NCI-H446 (cell line): ENCODE results near the gene MS4A6E.

Source experiments
- DNase-seq, 2 experiments: peaks; one replicate each; lab custom pipeline; 2025; lab: John Stamatoyannopoulos, UW

MS4A6E gene

DNA sequence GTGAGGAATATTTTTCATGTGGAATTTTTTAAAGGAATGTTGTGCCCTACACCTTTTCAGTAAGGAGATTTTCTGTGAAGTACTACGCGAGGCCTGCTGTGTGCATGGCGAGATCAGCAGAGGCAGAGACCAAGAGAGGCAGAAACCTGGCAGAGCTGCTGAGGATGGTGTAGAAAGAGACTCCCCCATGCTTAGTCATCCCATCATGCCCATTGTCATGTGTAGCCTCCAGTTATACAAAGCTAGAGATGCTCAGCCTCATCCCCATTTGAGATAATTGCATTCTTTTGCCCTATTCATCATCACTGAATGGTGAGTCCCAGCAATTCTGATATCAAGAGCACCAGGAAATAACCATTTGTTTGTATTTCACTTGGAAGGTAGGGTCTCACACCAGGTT is 48.3 kb downstream of the MS4A6E start:
- no peak for DNase-seq

- no peak for DNase-seq
Measured at GRCh38 chr11:60376601-60377000, 49.5 kb downstream of the MS4A6E start.

GRCh38 chr11:60377401-60378136 is 50.5 kb downstream of the MS4A6E start:
- no peak for DNase-seq

DNA sequence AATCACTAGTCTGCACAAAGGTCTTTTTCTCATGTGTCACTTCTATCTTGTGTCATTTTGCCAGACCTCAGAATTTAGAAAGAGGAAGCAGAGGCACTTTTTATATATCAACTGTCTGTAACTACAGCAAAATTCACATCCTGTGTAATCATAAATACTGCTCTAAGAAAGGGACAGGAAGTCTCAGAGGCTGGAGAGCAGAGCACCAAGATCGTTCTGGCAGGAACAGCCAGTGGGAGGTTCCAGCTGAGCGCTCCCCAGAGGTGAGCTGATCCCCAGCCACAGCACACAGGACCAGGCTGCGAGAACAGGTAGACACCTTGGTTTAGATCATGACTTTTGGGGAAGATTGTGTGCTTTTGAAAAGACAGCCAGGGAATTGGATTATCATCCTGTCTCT is 51.3 kb downstream of the MS4A6E start, which contains the start of gene MS4A7:
MS4A7 (plus strand) TSS at position 179 of the 400 bp plus-strand sequence. CDS start 4,610 bp downstream, outside the sequence.
- DNase-seq, result no peak

DNA sequence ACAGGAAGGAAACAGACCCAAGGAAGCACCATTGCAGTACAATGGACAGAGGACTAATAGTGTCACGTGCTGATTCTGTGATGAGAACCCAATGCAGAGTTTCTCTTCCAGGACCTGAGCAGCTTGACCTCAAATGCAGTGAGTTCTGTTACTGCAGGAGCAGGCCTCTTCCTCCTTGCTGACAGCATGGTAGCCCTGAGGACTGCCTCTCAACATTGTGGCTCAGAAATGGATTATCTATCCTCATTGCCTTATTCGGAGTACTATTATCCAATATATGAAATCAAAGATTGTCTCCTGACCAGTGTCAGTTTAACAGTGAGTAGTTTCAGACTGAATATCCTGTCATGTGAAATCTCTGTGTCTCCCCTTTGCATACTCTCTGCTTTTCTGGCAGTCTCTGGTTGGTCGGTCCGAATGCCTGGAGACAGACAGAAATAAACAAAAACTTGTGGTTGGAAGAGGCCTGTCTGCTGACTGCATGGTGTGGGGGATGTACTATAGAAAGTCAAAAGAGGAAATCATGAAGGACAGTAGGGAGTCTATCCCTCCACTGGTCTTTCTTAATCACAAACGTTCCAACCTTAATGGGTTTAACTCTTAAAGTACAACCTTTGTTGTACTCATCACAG is 62.3 kb downstream of the MS4A6E start:
- no peak for DNase-seq

DNA sequence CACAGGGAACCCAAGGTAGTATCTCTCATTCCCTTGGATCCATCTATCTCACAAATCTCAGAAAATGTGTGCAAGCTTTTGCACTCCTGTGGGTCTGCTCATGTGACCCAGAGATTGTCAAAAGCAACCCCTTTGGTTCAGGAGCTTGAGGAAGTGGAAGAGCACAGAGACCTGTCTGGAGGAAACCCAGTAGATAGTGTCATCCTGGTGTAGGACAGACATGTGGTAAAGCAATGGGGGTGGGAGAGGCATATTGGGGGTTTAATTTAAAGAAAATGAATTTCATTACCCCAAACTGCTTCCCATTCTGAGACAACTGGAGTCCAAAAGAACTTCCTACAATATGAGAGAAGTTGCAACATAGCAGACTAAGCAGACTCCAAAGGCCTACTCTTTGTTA is 63.4 kb downstream of the MS4A6E start:
- no peak for DNase-seq
